Cardiac muscle cell (in vitro differentiated cells and primary cell): ENCODE measurements around the gene GNAZ. TPM values are rescaled to one million over a fixed set of nuclear protein-coding genes. Genes with fewer than 3 reads are reported as not detected.
"Not testable (repeated sequence)": the region's sequence is repeated elsewhere in the genome, so short reads cannot be mapped to it uniquely, and the experiment has no call there.

Experiments used
- DNase-seq, 2 donors: peaks; one replicate each; pipeline versions ENCODE4 v3.0.0 to v3.0.0-alpha.2; 2010 to 2017; ENCODE audit warnings: low read depth in 1 of 2, low spot score in 1 of 2
- H3K27ac ChIP-seq: fragments of 200-600 bp; sonication (generic); 2 replicates; pipeline ENCODE4 v1.5.1; 2016
- H3K27me3 ChIP-seq: fragments of 200-600 bp; sonication (generic); 2 replicates; pipeline ENCODE4 v1.6.0; 2016; ENCODE audit warnings: control low read depth
- H3K36me3 ChIP-seq: fragments of 200-600 bp; sonication (generic); 2 replicates; pipeline ENCODE4 v1.5.1; 2016; ENCODE audit warnings: control low read depth
- H3K4me1 ChIP-seq: fragments of 200-600 bp; sonication (generic); 2 replicates; pipeline ENCODE4 v1.8.1; 2017; ENCODE audit warnings: low read depth, mild to moderate bottlenecking, mixed run types
- H3K4me3 ChIP-seq: fragments of 200-600 bp; sonication (generic); 2 replicates; pipeline ENCODE4 v1.5.1; 2016; ENCODE audit warnings: mild to moderate bottlenecking
- H3K9me3 ChIP-seq: fragments of 200-600 bp; sonication (generic); 2 replicates; pipeline ENCODE4 v1.5.1; 2017; ENCODE audit warnings: low read depth, mild to moderate bottlenecking, control low read depth
- CTCF ChIP-seq: IDR thresholded peaks from 2 replicates; pipeline ENCODE4 v1.5.1; 2012; ENCODE audit warnings: low read depth, mild to moderate bottlenecking, low read length
- polyA plus RNA-seq: library from polyadenylated mRNA; unstranded; fragments of >200 nt; fragmentation: Nextera tagmentation; extraction: Ambion mirVana; gene quantifications from 2 replicates; pipeline ENCODE4 v1.2.1, GENCODE V29; 2016
- total RNA-seq: library from RNA; depleted of rRNA; stranded (reverse); fragments of >200 nt; gene quantifications from 2 replicates; pipeline ENCODE4 v1.2.3, GENCODE V29; 2016

The GNAZ gene
- total and polyA plus RNA-seq, 2 experiments from 2014 or later = 1.8 to 3.7 TPM

- TF ChIP-seq CTCF = no peak
Observed at GRCh38 chr22:23038902-23039301, 31.4 kb upstream of the GNAZ start.

GRCh38 chr22:23042179-23042578 is 28.1 kb upstream of the GNAZ start:
- no peaks in the 10 kb centered on the region for H3K4me1 ChIP-seq
- no peaks in the 10 kb centered on the region for H3K27me3 ChIP-seq
- no peak for DNase-seq
- no peak overlapping the region for H3K4me3 ChIP-seq
- no peaks in the 10 kb centered on the region for H3K36me3 ChIP-seq
- no peaks in the 10 kb centered on the region for H3K9me3 ChIP-seq
- no peak overlapping the region for H3K27ac ChIP-seq
- TF ChIP-seq CTCF = no peak

More at GRCh38 chr22:23038902-23039301, 31.4 kb upstream of the GNAZ start:
- Histone ChIP-seq H3K36me3 (no peaks in the 10 kb centered on the region), H3K9me3 (no peaks in the 10 kb centered on the region), H3K27ac (no peak overlapping the region), H3K4me1 (no peaks in the 10 kb centered on the region), H3K4me3 (no peak overlapping the region), H3K27me3 (no peaks in the 10 kb centered on the region)
- no peak for DNase-seq

- no peaks in the 10 kb centered on the region for H3K36me3 ChIP-seq
- no peak for TF ChIP-seq CTCF
- H3K9me3 ChIP-seq = no peaks in the 10 kb centered on the region
- no peak for DNase-seq
- H3K4me3 ChIP-seq = no peak overlapping the region
- H3K4me1 ChIP-seq = no peaks in the 10 kb centered on the region
- H3K27ac ChIP-seq = no peak overlapping the region
- no peaks in the 10 kb centered on the region for H3K27me3 ChIP-seq
Observed at GRCh38 chr22:23044570-23044969, 25.7 kb upstream of the GNAZ start.

- H3K27ac ChIP-seq = no peak overlapping the region
- H3K27me3 ChIP-seq = no peaks in the 10 kb centered on the region
- H3K4me3 ChIP-seq = no peak overlapping the region
- no peaks in the 10 kb centered on the region for H3K9me3 ChIP-seq
- H3K4me1 ChIP-seq = no peaks in the 10 kb centered on the region
- no peak for DNase-seq
- TF ChIP-seq CTCF = no peak
- no peaks in the 10 kb centered on the region for H3K36me3 ChIP-seq
Observed at GRCh38 chr22:23045461-23045860, 24.9 kb upstream of the GNAZ start.

- Histone ChIP-seq H3K4me3 (no peak overlapping the region), H3K4me1 (no peaks in the 10 kb centered on the region), H3K36me3 (no peaks in the 10 kb centered on the region), H3K27ac (no peak overlapping the region), H3K27me3 (no peaks in the 10 kb centered on the region), H3K9me3 (no peaks in the 10 kb centered on the region)
- TF ChIP-seq CTCF = no peak
- peak in 1 of 2 donors; percentile 12 for DNase-seq
Observed at GRCh38 chr22:23047265-23047664, 23.1 kb upstream of the GNAZ start.

- no peak for DNase-seq
- Histone ChIP-seq H3K27me3 (no peaks in the 10 kb centered on the region), H3K9me3 (no peaks in the 10 kb centered on the region), H3K36me3 (no peaks in the 10 kb centered on the region), H3K27ac (no peak overlapping the region), H3K4me3 (no peak overlapping the region), H3K4me1 (no peaks in the 10 kb centered on the region)
- TF ChIP-seq CTCF = no peak
Observed at GRCh38 chr22:23047742-23048141, 22.6 kb upstream of the GNAZ start.

GRCh38 chr22:23050546-23050945 is 19.8 kb upstream of the GNAZ start:
- not testable (repeated sequence) for H3K4me1 ChIP-seq, DNase-seq, H3K4me3 ChIP-seq, H3K27me3 ChIP-seq, H3K27ac ChIP-seq, H3K36me3 ChIP-seq, H3K9me3 ChIP-seq
